Testis (tissue), 2 donors: ENCODE data around the gene BAIAP2L1.

Experiments
- CTCF ChIP-seq, 3 experiments: fragments of 450-650 bp in 2 of 3; fragments of 200-600 bp in 1 of 3; sonication (generic) in 1 of 3; IDR thresholded peaks; one replicate each; pipeline ENCODE4 v1.5.1; 2016 to 2019; ENCODE audit warnings: antibody characterized with exemption in 3 of 3, mild to moderate bottlenecking in 2 of 3, moderate library complexity in 1 of 3
- POLR2A ChIP-seq: fragments of 450-650 bp; IDR thresholded peaks from one replicate; pipeline ENCODE4 v1.6.1; 2017; ENCODE audit warnings: antibody characterized with exemption, mild to moderate bottlenecking, moderate library complexity

GRCh38 chr7:98399890-98400541 is 874 bp downstream of the BAIAP2L1 start:
- no peak for TF ChIP-seq CTCF (IDR thresholded peaks at IDR 0.05)
- TF ChIP-seq POLR2A, result no peak
